ENCODE results near the gene HNRNPA3. TPM values are rescaled to one million over a fixed set of nuclear protein-coding genes. Genes with fewer than 3 reads are reported as not detected.

HNRNPA3 gene
- total and polyA plus RNA-seq, 2 of the 13 experiments (the other 11 are each of a cell fraction or from before 2014, with no cell fraction given), result 73.3 to 97.7 TPM

GRCh38 chr2:177265824-177266817 lies 53.5 kb downstream of the HNRNPA3 start (continued):
- no peak for TF ChIP-seq TRAFD1 (CRISPR knock-in tag; IDR thresholded peaks at IDR 0.05; ENCODE audit: borderline replicate concordance)
- no peak for TF ChIP-seq MBD4 (IDR thresholded peaks at IDR 0.05; ENCODE audit: borderline replicate concordance, low read length)
- no peak for TF ChIP-seq DNMT1 (CRISPR knock-in tag; IDR thresholded peaks at IDR 0.05)
- no peak for TF ChIP-seq SALL2 (CRISPR knock-in tag; IDR thresholded peaks at IDR 0.05)
- peak; percentile 79; the same call in 1 of the 2 replicates for TF ChIP-seq NKX3-1 (CRISPR knock-in tag; IDR thresholded peaks at IDR 0.05)
- no peak for TF ChIP-seq ZNF768 (CRISPR knock-in tag; IDR thresholded peaks at IDR 0.05)
- no peak for TF ChIP-seq ZNF496 (CRISPR knock-in tag; IDR thresholded peaks at IDR 0.05; ENCODE audit: insufficient replicate concordance)
- no peak for TF ChIP-seq ZBTB14 (CRISPR knock-in tag; IDR thresholded peaks at IDR 0.05)
- no peak for TF ChIP-seq ZNF367 (CRISPR knock-in tag; IDR thresholded peaks at IDR 0.05; ENCODE audit: borderline replicate concordance)
- TF ChIP-seq MTERF4 (CRISPR knock-in tag; IDR thresholded peaks at IDR 0.05), result no peak
- TF ChIP-seq ZNF407 (CRISPR knock-in tag; IDR thresholded peaks at IDR 0.05; ENCODE audit: not compliant biosample characterization), result no peak
- TF ChIP-seq THAP9 (CRISPR knock-in tag; IDR thresholded peaks at IDR 0.05; ENCODE audit: borderline replicate concordance), result no peak

Measured in HepG2 (cell line).